ENCODE measurements around the gene MAPKAPK2. TPM values are rescaled to one million over a fixed set of nuclear protein-coding genes. Genes with fewer than 3 reads are reported as not detected.

MAPKAPK2 gene
- total RNA-seq, 4 donors from 2014 or later: 49.6 to 92.4 (median 59.6) TPM

GRCh38 chr1:206651958-206652890, 32.5 kb upstream of the MAPKAPK2 start:
- Histone ChIP-seq H3K4me3 (no peak overlapping the region), H3K27ac (no peak overlapping the region), H3K36me3 (peaks cover 0 to 6% (median 0%) of the 10 kb centered on the region in 3 donors), H3K9me3 (no peaks in the 10 kb centered on the region), H3K27me3 (no peaks in the 10 kb centered on the region), H3K4me1 (no peaks in the 10 kb centered on the region)
- DNase-seq: no peak
- TF ChIP-seq, protein P1, sequence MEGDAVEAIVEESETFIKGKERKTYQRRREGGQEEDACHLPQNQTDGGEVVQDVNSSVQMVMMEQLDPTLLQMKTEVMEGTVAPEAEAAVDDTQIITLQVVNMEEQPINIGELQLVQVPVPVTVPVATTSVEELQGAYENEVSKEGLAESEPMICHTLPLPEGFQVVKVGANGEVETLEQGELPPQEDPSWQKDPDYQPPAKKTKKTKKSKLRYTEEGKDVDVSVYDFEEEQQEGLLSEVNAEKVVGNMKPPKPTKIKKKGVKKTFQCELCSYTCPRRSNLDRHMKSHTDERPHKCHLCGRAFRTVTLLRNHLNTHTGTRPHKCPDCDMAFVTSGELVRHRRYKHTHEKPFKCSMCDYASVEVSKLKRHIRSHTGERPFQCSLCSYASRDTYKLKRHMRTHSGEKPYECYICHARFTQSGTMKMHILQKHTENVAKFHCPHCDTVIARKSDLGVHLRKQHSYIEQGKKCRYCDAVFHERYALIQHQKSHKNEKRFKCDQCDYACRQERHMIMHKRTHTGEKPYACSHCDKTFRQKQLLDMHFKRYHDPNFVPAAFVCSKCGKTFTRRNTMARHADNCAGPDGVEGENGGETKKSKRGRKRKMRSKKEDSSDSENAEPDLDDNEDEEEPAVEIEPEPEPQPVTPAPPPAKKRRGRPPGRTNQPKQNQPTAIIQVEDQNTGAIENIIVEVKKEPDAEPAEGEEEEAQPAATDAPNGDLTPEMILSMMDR (IDR thresholded peaks at IDR 0.05): no peak
- TF ChIP-seq POLR2A (IDR thresholded peaks at IDR 0.05): no peak

DNA sequence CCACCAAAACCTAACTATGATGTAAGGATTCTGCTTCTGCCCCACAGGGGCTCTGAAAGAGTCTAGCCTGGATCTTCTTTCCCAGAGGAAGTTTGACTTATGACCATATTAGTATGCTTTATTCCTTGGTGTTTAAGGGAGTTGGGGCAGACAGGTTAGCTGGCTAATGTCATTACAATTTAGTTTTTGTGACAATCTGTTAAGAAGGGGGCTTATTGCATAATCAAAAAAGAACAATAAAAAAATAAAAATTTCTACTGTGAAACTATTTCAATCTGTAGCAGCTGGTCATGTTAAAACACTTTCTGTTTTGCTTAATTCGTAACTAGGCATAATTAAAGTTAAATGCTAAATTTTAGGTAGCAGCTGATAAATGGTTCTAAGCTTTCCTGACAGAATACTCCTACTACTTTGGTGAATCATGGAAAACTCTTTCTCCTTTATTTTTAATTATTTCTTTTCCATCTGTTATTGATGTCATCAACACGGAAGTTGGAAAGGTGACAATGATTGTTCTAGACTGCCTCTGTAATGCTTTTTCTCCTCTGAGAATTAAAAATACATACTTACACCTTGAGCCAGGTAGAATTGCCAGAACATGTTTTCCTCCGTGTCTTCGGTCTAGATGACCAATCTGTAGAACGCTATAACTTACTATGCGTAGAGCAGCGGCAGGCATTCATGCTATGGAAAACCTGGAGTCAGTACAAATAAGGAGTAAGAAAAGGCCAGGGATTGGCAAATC, 30.8 kb upstream of the MAPKAPK2 start:
- DNase-seq: no peak
- Histone ChIP-seq H3K9me3 (no peaks in the 10 kb centered on the region), H3K4me3 (no peak overlapping the region), H3K36me3 (no peaks in the 10 kb centered on the region), H3K27ac (no peak overlapping the region), H3K27me3 (no peaks in the 10 kb centered on the region), H3K4me1 (peaks cover 0 to 2% (median 0%) of the 10 kb centered on the region in 4 donors)
- no peak for TF ChIP-seq POLR2A (IDR thresholded peaks at IDR 0.05)

GRCh38 chr1:206654828-206655227, 29.9 kb upstream of the MAPKAPK2 start:
- no peaks in the 10 kb centered on the region for H3K27me3 ChIP-seq
- H3K4me1 ChIP-seq: peaks cover 0 to 11% (median 1%) of the 10 kb centered on the region in 4 donors
- no peaks in the 10 kb centered on the region for H3K9me3 ChIP-seq
- TF ChIP-seq, protein P1 (IDR thresholded peaks at IDR 0.05): no peak
- no peak for TF ChIP-seq POLR2A (IDR thresholded peaks at IDR 0.05)
- DNase-seq: no peak
- no peak overlapping the region for H3K27ac ChIP-seq
- H3K36me3 ChIP-seq: no peaks in the 10 kb centered on the region
- H3K4me3 ChIP-seq: no peak overlapping the region

GRCh38 chr1:206655471-206655882, 29.2 kb upstream of the MAPKAPK2 start:
- H3K9me3 ChIP-seq: no peaks in the 10 kb centered on the region
- DNase-seq: no peak
- H3K27ac ChIP-seq: no peak overlapping the region

GRCh38 chr1:206656936-206657335, 27.8 kb upstream of the MAPKAPK2 start:
- TF ChIP-seq, protein P1 (IDR thresholded peaks at IDR 0.05): no peak
- no peak for TF ChIP-seq POLR2A (IDR thresholded peaks at IDR 0.05)
- no peak for DNase-seq
- Histone ChIP-seq H3K27ac (no peak overlapping the region), H3K36me3 (no peaks in the 10 kb centered on the region), H3K9me3 (no peaks in the 10 kb centered on the region), H3K4me3 (no peak overlapping the region), H3K27me3 (no peaks in the 10 kb centered on the region), H3K4me1 (peaks cover 0 to 12% (median 1%) of the 10 kb centered on the region in 4 donors)

More at GRCh38 chr1:206655471-206655882, 29.2 kb upstream of the MAPKAPK2 start:
- Histone ChIP-seq H3K27me3 (no peaks in the 10 kb centered on the region), H3K4me3 (no peak overlapping the region), H3K4me1 (peaks cover 0 to 12% (median 1%) of the 10 kb centered on the region in 4 donors), H3K36me3 (no peaks in the 10 kb centered on the region)
- TF ChIP-seq, protein P1 (IDR thresholded peaks at IDR 0.05): no peak
- no peak for TF ChIP-seq POLR2A (IDR thresholded peaks at IDR 0.05)
